Vagina (tissue), 2 donors: Measurements from ENCODE around the gene DHRS11. TPM values are rescaled to one million over a fixed set of nuclear protein-coding genes. Genes with fewer than 3 reads are reported as not detected.

Experiments used
- DNase-seq, 2 donors: peaks; one replicate each; pipeline ENCODE4 v3.0.0-alpha.2; 2017; ENCODE audit errors: extremely low spot score in 2 of 2
- H3K27ac ChIP-seq: fragments of 200-600 bp; sonication (generic); one replicate; pipeline ENCODE4 v1.5.1; 2019
- H3K27me3 ChIP-seq: fragments of 200-600 bp; sonication (generic); one replicate; pipeline ENCODE4 v1.5.1; 2019
- H3K36me3 ChIP-seq, 2 donors: fragments of 200-600 bp; sonication (generic); one replicate each; pipeline ENCODE4 v1.5.1; 2017 to 2019
- H3K4me1 ChIP-seq: fragments of 200-600 bp; sonication (generic); one replicate; pipeline ENCODE4 v1.5.1; 2019
- H3K4me3 ChIP-seq, 2 donors: fragments of 200-600 bp; sonication (generic); 1 replicate in 1 of 2; 2 replicates in 1 of 2; pipeline ENCODE4 v1.5.1; 2016 to 2019
- H3K9me3 ChIP-seq: fragments of 200-600 bp; sonication (generic); one replicate; pipeline ENCODE4 v1.5.1; 2019
- POLR2A ChIP-seq, 2 donors: fragments of 450-650 bp; IDR thresholded peaks; one replicate each; pipeline ENCODE4 v1.6.1; 2017; ENCODE audit warnings: antibody characterized with exemption in 2 of 2, mild to moderate bottlenecking in 2 of 2, moderate library complexity in 2 of 2
- POLR2AphosphoS5 ChIP-seq, 2 donors: sonication (generic); formaldehyde crosslinking; IDR thresholded peaks; one replicate each; pipeline ENCODE4 v1.9.0; 2017; ENCODE audit warnings: antibody characterized with exemption in 2 of 2, mild to moderate bottlenecking in 2 of 2, low read depth in 1 of 2; ENCODE audit not compliant: insufficient read depth in 1 of 2
- intact Hi-C: fragments of 100-400 bp; cut with DNase I; formaldehyde crosslinking; loops from one replicate; pipeline ENCODE4 v1.15.1; 2023
- total RNA-seq: library from RNA; depleted of rRNA; stranded (reverse); fragments of >200 nt; gene quantifications from one replicate; pipeline ENCODE4 v1.2.3, GENCODE V29; 2016
- TF ChIP-seq, protein P1 (sequence below), 3 experiments: fragments of 450-650 bp in 2 of 3; fragments of 200-600 bp in 1 of 3; sonication (generic) in 1 of 3; IDR thresholded peaks; one replicate each; pipeline ENCODE4 v1.5.1; 2017 to 2019; ENCODE audit warnings: antibody characterized with exemption in 3 of 3, mild to moderate bottlenecking in 2 of 3, moderate library complexity in 2 of 3

DHRS11 gene
- total RNA-seq, 1 donor from 2014 or later = 12.0 TPM

DNA sequence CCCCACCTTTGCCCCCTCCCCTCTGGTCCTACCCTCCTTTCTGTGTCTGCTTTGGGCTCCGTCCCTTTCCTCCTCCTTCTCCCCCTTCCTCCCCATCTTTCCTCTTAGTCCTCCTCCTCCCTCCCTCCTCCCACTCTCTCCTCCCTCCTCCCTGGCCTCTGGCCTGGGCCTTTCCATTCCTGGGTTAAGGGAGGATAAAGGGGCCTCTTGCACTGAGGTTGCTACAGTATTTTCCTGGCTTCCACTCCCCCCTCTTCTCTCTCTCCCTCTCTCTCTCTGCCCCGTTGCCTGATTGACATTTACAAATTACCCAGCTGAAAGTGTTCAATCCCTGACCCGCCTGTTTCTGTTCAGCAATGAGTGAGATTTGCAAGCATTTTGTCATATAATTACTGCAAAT is 53.7 kb downstream of the DHRS11 start:
- H3K9me3 ChIP-seq = no peaks in the 10 kb centered on the region
- no peak overlapping the region for H3K4me3 ChIP-seq
- no peaks in the 10 kb centered on the region for H3K36me3 ChIP-seq
- no peak overlapping the region for H3K27ac ChIP-seq
- peaks cover 16% of the 10 kb centered on the region for H3K4me1 ChIP-seq
- TF ChIP-seq, protein P1, sequence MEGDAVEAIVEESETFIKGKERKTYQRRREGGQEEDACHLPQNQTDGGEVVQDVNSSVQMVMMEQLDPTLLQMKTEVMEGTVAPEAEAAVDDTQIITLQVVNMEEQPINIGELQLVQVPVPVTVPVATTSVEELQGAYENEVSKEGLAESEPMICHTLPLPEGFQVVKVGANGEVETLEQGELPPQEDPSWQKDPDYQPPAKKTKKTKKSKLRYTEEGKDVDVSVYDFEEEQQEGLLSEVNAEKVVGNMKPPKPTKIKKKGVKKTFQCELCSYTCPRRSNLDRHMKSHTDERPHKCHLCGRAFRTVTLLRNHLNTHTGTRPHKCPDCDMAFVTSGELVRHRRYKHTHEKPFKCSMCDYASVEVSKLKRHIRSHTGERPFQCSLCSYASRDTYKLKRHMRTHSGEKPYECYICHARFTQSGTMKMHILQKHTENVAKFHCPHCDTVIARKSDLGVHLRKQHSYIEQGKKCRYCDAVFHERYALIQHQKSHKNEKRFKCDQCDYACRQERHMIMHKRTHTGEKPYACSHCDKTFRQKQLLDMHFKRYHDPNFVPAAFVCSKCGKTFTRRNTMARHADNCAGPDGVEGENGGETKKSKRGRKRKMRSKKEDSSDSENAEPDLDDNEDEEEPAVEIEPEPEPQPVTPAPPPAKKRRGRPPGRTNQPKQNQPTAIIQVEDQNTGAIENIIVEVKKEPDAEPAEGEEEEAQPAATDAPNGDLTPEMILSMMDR (IDR thresholded peaks at IDR 0.05) = no peak
- TF ChIP-seq POLR2AphosphoS5 (IDR thresholded peaks at IDR 0.05; ENCODE audit: insufficient read depth in 1 of 2, low read depth in 1 of 2) = no peak
- TF ChIP-seq POLR2A (IDR thresholded peaks at IDR 0.05) = no peak
- intact Hi-C loops = no loop called here
- peaks cover 10% of the 10 kb centered on the region for H3K27me3 ChIP-seq
- DNase-seq = no peak

DNA sequence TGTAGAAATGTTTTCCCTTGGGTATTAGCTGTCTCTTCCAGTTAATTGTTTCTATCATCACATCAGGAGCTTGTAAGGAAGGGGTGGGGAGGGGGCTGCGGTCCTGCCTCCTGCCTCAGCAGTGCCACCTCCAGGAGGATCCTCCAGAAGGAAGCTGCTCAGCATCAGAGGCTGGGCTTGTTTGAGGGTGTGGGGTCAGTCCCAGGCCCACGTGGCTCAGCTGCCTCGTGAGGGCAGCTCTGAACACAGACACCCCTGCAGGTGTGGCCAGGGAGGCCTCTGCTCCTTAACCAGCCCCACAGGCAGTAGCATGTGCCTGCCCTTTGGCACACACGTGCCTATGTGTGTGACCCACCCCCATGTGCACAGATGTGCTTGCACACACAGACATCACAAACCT is 56.0 kb downstream of the DHRS11 start:
- DNase-seq = no peak
- intact Hi-C loops = no loop called here
- TF ChIP-seq POLR2AphosphoS5 (IDR thresholded peaks at IDR 0.05; ENCODE audit: insufficient read depth in 1 of 2, low read depth in 1 of 2) (no peak), POLR2A (IDR thresholded peaks at IDR 0.05) (no peak)
- TF ChIP-seq, protein P1 (IDR thresholded peaks at IDR 0.05) = no peak
- peaks cover under 1% of the 10 kb centered on the region for H3K4me1 ChIP-seq
- H3K4me3 ChIP-seq = no peak overlapping the region
- no peaks in the 10 kb centered on the region for H3K36me3 ChIP-seq
- no peaks in the 10 kb centered on the region for H3K9me3 ChIP-seq
- peaks cover 2% of the 10 kb centered on the region for H3K27me3 ChIP-seq
- H3K27ac ChIP-seq = no peak overlapping the region

DNA sequence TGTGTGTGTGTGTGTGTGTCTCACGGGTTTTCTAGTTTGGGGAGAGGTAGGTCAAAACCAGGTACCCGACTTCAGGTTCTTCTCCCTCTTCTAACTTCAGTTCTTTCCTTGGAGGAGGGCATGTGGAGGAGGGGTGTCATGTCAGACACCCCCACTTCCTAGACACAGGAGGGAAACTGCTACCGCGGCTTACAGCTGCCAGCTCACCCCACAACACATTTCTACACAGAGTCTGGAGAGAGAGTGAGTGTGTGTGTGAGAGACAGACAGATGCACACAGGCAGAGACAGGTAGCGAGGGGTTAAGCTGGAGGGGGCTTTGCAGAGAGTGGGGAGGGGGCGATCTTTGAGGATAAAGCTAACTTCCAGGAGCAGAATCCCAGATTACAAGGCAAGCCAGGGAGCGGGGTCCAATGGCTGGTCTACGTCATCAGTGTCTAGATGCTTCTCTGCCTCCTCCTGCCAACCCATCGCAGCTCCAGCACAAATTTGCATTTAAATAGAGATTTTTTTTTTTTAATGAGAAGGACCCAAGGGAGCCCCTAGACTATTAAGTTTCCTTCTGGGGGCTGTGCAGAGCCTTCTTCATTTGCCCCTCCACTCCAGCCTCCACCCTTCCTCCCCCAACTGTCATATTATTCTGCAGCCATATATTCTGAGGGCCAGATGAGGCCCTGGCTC is 58.6 kb downstream of the DHRS11 start:
- no peaks in the 10 kb centered on the region for H3K4me1 ChIP-seq
- DNase-seq = no peak
- intact Hi-C loops = no loop called here
- no peak overlapping the region for H3K27ac ChIP-seq
- no peak overlapping the region for H3K4me3 ChIP-seq
- TF ChIP-seq POLR2A (IDR thresholded peaks at IDR 0.05) (no peak), POLR2AphosphoS5 (IDR thresholded peaks at IDR 0.05; ENCODE audit: insufficient read depth in 1 of 2, low read depth in 1 of 2) (no peak)
- TF ChIP-seq, protein P1 (IDR thresholded peaks at IDR 0.05) = no peak
- H3K27me3 ChIP-seq = no peaks in the 10 kb centered on the region
- no peaks in the 10 kb centered on the region for H3K9me3 ChIP-seq
- no peaks in the 10 kb centered on the region for H3K36me3 ChIP-seq

Other genes starting within 250 kb of the DHRS11 start
- gene TBC1D3H, start 203.4 kb upstream of the DHRS11 start, total RNA-seq = not detected
- gene ZNHIT3, start 105.2 kb upstream of the DHRS11 start, total RNA-seq = 13.5 TPM
- 112 TPM for gene MYO19, start 57.0 kb upstream of the DHRS11 start, total RNA-seq
- 3.2 TPM for gene PIGW, start 56.9 kb upstream of the DHRS11 start, total RNA-seq
- 47.9 TPM for gene GGNBP2, start 47.0 kb upstream of the DHRS11 start, total RNA-seq
- 2.7 TPM for gene MRM1, start 9.7 kb downstream of the DHRS11 start, total RNA-seq